Suppressor macrophage treated with lipopolysaccharide for 4 hours (primary cell): ENCODE results near the gene FAM131B.
A peak's percentile ranks its signal among the peaks of the same experiment; 100 is the strongest.
"Not testable (repeated sequence)": the region's sequence is repeated elsewhere in the genome, so short reads cannot be mapped to it uniquely, and the experiment has no call there.

Experiments
- DNase-seq: peaks from one replicate; pipeline ENCODE4 v3.0.0-alpha.2; 2020

FAM131B gene

GRCh38 chr7:143362131-143363015, at the start of gene FAM131B:
FAM131B (minus strand) TSS chr7:143362713; CDS start chr7:143362603, 110 bp downstream.
- DNase-seq = peak; percentile 39

GRCh38 chr7:143411976-143412708, 49.6 kb upstream of the FAM131B start:
- no peak for DNase-seq

DNA sequence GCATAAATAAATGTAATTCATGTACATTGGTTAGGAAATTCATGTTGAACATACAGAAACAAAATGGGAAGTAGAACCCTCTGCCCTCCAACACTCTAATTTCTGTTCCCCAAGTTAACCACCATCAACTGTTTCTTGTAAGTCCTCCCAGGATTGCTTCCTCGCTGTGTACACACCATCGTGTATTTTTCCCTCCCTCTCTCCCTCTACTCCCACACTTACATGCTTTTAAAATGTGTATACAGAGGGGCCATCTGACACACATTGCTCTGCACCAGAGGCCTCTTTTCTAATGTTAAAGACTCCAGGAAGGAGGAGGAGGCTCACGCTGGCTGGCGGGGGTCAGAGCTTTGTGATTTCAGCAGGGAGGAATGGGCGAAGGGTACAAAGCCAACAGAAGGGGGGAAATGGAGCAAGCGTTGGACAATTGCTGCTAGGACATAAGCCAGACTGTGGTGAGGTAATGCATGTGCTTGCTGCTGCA, 48.0 kb upstream of the FAM131B start:
- DNase-seq = peak; percentile 90

GRCh38 chr7:143408686-143409561, 46.4 kb upstream of the FAM131B start, which contains the start of gene EPHA1:
EPHA1 (minus strand) TSS chr7:143408856; CDS start chr7:143408805, 51 bp downstream.
- DNase-seq = peak; percentile 31

DNA sequence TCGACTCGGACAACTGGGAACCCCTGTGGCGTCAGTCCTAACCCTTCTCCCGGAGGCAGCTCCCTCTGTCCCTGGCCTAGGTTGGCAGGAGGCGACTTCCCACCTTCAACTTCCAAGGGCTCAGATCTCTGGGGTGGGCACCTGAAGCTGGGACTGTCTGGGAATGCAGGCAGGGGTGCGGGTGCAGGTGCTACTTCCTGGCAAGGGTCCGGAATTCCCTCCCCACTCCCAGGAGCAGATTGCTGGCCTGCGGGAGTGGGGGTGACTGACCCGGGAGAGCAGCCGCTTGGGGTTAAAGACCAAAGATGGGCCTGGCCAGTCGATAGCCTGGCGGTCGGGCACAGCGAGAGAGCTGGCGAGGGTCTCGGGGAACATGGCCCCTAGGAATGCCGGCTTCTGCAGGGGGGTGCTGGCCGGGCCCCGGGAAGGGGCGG, 45.8 kb upstream of the FAM131B start:
- no peak for DNase-seq

DNA sequence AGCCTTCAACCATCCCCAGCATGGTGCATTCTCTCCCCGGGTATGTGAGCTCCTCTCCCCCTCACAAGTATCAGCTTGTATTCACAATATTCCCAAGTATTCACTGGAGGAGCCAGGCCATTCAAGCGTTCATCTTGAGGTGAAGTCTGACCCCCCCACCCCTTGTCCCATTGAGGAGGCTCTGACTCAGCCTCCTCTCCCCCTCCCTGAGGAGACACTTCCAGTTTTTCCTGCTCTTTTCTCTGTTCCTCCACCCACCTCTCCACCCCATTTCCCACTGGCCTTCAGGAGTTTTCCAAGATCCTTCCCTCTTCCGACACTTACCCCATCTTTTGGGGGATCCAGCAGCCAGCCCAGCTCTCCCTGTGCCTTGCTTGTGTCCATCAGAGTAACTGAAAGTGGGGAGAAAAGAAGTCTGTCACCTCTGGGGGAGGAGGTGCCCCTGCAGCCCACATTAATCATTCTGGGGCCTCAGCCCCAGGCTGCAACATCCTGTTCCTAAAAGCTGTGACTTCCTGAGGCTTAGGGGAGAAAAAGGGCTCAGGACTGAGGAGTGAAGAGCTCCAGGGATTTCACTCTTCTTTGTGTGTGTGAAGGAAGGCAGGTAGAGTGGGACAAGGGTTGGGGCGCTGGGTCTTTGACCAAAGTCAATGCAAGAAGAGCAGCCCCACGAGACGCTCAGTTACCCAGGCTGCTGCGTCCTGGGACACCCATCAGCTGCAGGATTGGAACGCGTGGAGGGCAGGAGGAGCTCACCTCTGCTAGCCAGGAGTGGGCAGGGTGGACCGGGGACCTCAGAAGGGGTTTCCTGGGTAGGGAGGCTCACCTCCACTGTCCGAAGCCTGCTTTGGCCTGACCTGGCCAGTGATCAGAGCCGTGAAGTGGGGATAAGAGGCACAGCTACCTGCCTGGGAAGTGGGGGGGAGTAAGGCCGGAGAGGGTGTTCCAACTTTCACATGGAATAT, 45.1 kb upstream of the FAM131B start:
- DNase-seq = peak; percentile 28

DNA sequence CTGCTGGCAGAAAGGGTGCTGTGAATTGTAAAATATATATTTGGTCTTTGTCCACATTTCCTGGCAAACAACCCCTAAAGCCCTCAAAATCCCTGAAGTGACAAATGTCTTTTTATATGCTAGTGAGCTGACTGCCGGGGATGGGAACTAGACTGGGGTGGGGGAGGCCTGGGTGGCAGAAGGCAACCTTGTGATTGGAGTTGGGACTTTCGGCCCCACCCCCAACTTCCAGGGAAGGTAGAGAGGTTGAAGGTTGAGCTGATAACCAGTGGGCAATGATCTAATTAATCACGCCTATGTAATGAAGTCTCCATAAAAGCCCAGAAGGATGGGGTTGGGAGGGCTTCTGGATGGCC, 43.5 kb upstream of the FAM131B start:
- DNase-seq = no peak

DNA sequence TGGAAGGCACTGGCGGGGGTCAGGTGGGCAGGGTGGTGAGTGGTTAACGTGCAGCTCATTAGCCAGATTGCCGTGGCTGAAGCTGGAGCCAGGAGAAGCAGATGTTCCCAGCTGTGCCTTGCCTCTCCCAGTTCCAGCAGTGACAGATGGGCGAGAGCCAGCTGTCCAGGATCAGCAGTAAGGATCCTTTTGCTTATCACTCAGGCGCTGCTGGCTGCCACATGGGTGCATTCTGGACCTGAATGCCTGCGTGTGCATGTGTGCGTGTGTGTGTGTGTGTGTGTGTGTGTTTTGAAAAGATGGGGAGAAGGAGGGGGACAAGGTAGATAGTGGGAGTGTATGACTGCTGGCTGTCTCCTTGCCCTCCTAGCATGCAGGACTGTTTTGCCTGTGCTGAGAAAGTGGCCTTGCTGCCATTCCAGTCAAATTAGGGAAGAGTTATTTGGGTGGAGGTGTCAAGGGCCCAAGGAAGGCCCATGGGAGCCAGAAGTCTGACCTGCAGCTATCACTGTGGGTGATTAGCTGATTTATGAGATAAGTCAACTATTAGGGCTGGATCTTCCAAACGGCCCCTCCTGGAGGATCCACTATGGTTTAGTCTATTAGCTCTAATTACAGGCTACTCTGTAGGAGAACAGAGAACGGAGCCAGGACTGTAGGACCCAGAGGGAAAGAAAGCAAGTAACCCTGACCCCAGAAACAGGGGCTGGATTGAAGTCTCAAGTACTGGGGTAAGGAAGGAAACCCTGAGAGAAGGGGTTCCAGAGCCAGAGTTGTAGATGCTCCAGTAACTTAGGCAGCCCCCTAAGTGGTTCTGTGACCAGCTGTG, 42.9 kb upstream of the FAM131B start:
- no peak for DNase-seq

DNA sequence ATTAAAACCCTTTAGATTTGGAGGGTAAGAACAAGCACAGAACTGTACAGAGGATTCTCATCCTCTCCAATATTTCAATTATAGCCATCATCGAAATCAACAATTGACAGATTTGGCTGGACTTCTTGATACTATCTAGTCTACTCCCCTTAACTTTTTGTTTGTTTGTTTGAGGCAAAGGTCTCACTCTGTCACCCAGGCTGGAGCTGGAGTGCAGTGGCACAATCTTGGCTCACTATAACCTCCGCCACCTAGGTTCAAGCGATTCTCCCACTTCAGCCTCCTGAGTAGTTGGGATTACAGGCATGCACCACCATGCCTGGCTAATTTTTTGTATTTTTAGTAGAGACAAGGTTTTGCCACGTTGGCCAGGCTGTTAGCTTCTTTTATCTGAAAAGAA, 39.7 kb upstream of the FAM131B start:
- DNase-seq = not testable (repeated sequence)

GRCh38 chr7:143401265-143401664, 38.8 kb upstream of the FAM131B start:
- DNase-seq = no peak

DNA sequence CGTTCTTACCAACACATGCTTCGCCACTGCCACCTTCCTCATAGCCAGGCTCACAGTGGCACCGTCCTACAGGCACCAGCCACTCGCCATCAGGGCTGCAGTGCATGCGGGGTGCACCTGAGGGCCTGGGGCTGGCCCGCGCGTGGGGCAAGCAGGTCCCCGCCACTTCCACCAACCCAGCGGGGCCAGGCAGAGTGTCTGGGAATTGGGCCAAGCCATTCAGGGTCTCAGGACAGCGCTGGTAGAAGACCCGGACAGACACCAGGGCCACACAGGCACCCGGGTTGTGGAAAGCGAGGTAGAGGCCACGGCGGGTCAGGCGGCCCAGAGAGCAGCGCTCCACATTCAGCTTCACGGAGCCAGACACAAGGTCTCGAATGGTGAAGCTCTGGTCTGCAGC, 37.1 kb upstream of the FAM131B start:
- DNase-seq = no peak

- no peak for DNase-seq
Observed at GRCh38 chr7:143399151-143399550, 36.6 kb upstream of the FAM131B start.

DNA sequence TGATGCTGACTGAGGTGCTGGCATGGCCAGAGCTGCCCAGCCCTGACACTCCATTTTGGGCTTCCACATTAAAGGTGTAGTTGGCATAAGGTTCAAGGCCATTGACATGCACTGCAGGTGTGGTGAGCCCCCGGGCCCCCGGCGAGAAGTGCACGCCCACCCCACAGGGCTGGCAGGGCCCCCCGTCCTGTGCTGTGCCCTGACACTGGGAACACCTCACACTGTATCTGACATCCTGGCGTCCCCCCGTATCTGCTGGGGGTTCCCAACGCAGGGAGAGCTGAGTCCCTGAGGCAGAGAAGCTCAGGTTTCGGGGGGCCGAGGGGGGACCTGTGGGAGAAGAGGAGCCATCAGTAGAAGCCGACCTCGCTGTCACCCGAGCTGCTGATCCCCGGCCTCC, 36.1 kb upstream of the FAM131B start:
- no peak for DNase-seq

DNA sequence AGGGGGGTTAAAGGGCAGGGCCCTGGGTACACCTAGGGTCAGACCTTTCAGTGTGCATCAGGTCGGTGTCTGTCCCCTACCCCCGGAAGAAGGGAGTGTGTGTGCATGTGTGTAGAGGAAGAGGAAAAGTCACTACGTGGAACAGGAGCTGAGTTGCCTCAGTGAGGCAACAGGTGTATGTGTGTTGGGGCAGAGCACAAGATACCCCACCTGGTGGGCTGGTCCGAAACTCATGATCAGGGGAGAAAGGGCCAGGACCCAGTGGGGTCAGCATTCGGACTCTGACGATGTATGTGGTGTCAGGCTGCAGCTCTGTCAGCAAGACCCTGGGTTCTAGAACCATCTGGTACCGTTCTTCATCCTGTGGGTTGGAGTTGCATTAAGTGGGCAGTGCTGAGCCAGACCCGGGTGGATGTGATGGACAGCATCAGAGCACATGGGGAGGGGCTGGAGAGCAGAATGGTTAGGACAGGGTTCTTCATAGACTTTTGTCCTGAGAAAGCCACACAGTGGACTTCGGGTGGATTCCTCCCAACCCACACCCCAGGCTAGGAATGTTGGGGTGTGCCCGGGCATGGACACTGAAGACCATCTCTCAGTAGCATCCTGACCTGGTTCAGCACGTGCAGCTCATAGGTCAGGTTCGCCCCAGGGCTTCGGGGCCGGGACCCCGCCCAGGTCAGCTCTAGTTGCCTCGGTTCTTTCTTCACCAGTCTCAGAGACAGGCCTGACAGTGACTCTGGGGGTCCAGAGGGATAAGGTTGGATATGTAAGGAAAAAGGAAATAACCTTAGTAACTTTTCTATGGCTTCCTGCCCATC, 35.4 kb upstream of the FAM131B start:
- no peak for DNase-seq

- DNase-seq = no peak
Observed at GRCh38 chr7:143396625-143397556, 34.4 kb upstream of the FAM131B start.

DNA sequence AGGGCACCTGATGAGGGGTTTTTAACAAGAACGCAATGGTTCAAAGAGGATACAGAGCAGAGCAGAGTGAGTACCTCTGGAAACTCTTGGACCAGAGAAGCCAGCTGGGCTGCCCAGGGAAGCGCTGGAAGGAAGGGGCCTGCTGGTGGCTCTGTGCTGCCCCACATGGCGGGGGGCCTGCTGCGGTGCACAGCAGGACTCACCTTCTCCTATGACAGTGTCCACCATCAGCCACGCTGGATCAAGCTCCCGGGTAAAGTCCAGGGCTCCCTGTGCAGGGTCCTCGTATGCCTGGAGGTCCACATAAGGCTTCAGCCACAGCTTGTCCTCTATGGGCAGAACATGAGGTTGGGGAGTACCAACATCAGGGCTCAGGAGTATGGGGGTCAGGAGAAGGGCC, 33.7 kb upstream of the FAM131B start:
- DNase-seq = no peak

DNA sequence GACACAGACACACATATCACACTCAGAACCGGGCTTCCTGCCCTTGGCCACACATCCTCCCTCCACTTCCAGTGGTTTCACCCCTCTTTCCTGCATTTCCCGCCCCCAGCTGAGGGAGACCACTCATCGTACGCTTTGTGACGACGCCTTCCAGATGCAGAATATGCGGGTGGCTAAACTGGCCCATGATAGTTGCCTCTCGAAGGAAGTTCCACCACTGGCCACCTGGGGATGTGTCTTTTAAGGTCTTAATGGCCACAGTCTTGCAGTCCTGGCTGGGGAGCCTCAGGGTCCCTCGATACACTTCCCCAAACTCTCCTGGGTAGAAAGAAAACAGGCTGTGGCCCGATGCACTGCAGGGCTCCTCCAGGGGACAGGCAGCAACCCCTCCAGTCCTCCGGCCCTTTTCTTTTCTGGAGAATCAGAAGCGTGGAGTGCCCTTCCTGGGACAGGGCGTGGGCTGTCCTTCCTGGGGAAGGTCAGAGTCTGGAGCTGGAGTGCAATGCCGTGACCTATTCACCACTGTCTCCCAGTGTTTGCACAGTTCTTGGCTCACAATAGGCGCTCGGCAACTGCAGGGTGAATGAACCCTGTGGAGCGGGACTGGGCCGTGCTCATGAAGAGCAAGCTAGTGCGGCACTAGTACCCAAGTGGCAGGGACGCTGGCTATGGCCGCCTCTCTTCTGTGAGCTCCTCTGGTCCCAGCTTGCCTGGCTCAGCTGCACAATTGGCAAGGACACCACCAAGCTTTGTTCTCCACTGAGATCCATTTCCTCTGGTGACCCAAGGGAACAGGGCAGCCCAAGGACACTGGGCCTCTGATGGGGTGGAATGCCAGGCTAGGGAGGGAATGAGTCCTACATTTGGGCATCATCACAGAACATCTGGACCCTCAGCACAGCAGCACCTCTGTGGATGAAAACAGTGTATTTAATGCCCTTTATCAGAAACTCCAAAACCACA, 33.0 kb upstream of the FAM131B start:
- peak; percentile 39 for DNase-seq
